NCI-H524 (cell line): Measurements from ENCODE around the gene FLNB.
A peak's percentile ranks its signal among the peaks of the same experiment; 100 is the strongest.

ENCODE experiments used
- DNase-seq, 2 experiments: peaks; one replicate each; lab custom pipeline; 2025; lab: John Stamatoyannopoulos, UW

Gene FLNB, protein sequence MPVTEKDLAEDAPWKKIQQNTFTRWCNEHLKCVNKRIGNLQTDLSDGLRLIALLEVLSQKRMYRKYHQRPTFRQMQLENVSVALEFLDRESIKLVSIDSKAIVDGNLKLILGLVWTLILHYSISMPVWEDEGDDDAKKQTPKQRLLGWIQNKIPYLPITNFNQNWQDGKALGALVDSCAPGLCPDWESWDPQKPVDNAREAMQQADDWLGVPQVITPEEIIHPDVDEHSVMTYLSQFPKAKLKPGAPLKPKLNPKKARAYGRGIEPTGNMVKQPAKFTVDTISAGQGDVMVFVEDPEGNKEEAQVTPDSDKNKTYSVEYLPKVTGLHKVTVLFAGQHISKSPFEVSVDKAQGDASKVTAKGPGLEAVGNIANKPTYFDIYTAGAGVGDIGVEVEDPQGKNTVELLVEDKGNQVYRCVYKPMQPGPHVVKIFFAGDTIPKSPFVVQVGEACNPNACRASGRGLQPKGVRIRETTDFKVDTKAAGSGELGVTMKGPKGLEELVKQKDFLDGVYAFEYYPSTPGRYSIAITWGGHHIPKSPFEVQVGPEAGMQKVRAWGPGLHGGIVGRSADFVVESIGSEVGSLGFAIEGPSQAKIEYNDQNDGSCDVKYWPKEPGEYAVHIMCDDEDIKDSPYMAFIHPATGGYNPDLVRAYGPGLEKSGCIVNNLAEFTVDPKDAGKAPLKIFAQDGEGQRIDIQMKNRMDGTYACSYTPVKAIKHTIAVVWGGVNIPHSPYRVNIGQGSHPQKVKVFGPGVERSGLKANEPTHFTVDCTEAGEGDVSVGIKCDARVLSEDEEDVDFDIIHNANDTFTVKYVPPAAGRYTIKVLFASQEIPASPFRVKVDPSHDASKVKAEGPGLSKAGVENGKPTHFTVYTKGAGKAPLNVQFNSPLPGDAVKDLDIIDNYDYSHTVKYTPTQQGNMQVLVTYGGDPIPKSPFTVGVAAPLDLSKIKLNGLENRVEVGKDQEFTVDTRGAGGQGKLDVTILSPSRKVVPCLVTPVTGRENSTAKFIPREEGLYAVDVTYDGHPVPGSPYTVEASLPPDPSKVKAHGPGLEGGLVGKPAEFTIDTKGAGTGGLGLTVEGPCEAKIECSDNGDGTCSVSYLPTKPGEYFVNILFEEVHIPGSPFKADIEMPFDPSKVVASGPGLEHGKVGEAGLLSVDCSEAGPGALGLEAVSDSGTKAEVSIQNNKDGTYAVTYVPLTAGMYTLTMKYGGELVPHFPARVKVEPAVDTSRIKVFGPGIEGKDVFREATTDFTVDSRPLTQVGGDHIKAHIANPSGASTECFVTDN (N-terminal part only)

DNA sequence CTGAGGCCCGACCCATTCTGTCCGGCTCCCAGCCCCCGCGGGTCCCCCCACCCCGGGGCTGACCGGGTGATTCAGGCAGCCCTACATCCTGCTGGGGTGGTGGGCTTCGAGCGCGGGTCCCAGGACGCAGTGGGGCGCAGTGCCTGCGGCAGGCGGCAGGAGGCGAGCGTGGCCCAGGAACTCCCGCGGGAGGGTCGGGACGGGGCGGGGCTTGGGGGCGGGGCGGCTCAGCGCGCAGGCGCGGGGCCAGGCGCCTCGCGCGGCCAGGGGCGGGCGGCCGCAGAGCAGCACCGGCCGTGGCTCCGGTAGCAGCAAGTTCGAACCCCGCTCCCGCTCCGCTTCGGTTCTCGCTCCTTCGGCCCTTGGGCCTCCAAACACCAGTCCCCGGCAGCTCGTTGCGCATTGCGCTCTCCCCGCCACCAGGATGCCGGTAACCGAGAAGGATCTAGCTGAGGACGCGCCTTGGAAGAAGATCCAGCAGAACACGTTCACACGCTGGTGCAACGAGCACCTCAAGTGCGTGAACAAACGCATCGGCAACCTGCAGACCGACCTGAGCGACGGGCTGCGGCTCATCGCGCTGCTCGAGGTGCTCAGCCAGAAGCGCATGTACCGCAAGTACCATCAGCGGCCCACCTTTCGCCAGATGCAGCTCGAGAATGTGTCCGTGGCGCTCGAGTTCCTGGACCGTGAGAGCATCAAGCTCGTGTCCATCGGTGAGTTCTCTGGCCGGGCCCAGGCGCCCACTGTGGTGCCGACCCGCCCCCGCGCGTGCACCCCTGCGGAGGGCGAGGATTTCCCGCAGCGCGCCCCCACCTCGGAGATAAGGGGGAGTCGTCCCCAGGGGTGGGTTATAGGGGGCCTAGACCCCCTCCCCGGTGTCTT, at the start of gene FLNB:
FLNB (plus strand) TSS at position 282 of the 885 bp plus-strand sequence; CDS start at position 425, 143 bp downstream.
- DNase-seq: peak; percentile 10 to 70

DNA sequence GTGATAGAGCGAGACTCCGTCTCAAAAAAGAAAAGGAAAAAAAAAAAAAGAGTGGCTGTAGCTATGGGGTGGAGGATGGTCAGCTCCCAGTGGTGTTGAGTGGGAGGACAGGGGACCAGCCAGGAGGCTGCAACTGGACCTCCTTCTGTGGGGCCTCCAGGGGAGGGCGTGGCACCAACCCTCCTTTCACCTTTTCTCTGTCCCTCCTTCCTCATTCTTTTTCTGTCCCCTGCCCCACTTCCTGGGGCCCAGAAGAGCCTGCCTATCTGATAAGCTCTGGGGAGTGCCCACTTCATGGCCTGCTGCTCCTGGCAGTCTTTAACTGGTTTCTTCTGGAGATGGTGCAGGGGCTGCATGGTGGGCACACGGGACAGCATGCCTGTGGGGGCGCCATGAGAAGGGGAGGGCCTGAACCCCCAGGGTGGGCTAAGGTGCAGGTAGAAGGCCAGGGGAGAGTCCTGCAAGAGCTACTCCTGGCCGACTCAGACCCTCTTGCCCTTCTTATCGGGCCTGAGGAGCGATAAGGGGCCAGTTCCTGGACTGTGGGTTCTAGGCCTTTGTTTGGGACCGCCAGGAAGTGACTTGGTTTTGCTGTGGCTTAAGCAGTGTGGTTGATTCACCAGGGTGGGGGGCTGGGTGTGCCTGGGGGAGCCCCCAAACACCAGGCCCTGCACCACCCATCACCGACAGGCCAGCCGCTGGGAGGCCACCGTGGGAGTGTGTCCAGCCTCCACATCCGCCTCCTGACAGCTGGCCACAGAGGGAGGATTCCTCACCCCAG, 49.4 kb upstream of the FLNB start:
- no peak for DNase-seq

DNA sequence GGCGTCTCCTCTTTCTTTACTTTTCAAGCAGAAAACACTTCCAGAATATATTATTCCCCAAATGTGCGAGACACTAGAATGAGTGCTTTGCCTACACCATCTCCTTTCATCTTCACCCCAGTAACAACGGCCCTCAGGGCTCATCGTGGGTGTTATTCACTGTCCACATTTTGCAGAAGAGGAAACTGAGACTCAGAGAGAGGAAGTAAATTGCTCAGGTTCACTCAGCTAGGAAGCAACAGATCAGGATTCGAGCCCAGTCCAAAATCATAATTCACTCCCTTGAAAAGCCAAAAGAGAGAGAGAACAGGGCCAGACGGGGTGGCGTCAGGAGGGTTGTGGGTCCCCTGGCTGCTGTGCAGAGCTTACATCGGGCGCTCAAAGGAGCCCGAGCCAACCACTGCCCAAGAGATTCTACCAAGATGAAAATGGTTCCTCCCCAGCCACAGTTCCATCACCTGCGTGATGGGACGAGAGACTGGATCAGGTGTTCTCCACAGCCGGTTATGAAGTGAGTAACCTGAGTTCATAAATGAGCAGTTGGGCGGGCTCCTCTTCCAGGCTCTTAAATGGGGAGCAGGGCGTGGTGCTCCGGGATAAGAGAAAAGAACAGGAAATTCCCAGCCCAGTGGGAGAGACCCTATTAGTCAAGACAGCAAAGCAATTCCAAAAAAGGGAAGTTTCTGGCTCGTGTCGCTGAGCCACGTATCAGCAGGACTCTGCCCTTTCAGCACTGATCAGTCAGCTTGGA, 48.6 kb upstream of the FLNB start:
- no peak for DNase-seq

DNA sequence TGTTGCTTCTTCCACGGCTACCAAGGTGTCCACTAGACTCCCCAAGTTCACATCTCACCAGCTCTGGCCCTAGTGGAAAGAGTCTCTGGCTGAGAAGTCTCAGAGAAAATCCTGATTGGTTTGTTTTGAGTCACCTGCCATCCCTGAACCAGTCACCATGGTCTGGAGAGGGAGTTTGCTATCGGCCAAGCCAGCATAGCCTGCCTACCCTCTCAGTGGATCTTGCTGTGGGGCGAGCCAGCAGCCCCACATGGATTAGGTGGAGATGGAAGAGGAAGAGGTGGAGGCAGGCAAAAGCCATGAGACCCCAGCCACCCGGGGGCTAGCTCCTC, 48.1 kb upstream of the FLNB start:
- no peak for DNase-seq

DNA sequence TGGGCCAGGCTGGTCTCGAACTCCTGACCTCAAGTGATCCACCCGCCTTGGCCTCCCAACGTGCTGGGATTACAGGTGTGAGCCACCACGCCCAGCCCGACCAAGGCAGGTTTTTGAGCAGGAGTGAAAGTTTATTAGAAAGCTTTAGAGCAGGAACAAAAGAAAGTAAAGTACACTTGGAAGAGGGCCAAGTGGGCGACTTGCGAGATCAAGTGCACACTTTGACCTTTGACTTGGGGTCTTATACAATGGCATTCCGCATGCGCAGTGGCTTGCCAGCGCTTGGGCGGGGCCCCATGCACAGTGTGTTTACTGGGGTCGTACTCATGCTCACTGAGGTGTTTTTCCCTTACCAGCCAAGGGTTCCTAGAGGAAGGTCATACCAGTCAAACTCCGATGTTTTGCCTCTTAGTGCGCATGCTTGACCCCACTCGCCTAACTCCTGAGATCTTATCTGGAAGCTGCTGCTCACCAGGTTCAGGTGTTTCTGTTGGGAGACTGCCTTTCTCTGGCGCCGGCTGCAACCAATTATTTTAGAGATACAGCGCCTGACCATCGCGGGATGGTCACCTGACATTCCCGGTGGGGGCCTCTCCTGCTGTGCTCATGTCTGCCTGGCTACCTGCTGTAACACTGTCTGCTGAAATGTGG, 46.9 kb upstream of the FLNB start:
- no peak for DNase-seq

DNA sequence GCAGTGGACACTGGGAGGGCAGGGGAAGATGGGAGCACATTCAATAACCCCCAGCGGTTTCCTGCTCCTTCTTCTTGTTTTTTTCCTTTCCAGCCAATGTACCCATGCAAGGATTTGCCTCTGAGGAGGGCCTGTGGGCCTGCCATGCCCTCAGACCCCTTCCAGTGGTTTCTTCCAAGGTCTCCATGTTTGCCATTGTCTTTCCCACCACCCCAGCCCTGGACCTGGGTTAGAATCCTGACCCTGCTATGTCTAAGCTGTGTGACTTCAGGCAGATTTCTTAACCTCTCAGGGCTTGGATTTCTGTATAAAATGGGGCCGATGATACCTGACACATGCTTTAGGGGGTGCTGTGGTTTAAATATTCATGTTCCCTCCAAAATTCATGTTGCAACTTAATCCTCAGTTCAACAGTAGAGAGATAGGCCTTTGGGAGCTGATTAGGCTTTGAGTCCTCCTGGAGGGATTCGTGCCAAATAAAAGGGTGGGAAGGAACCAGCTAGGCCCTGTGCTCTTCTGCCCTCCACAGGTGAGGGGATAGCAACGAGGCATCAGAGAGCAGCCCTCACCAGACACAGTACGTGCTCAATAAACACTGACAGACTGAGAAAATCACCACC, 46.3 kb upstream of the FLNB start:
- peak in 1 of 2 experiments; percentile 42 for DNase-seq

DNA sequence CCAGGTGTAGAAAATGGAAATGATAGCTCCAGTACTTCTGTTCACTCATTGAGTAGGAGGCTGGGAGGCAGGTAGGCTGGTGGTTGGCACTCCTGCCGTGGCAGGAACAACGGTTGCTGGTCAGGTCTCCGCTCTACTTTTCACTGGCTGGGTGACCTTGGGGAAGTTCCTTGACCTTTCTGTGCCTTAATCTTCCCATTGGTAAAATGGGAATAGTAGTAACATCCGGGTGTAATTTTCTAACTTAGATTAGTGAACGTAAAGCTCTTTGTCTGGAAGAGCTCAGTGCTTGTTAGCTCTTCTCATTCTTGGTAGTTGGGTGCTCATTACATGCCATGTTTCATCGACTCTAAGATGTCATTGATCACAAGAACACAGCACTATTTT, 45.8 kb upstream of the FLNB start:
- no peak for DNase-seq

DNA sequence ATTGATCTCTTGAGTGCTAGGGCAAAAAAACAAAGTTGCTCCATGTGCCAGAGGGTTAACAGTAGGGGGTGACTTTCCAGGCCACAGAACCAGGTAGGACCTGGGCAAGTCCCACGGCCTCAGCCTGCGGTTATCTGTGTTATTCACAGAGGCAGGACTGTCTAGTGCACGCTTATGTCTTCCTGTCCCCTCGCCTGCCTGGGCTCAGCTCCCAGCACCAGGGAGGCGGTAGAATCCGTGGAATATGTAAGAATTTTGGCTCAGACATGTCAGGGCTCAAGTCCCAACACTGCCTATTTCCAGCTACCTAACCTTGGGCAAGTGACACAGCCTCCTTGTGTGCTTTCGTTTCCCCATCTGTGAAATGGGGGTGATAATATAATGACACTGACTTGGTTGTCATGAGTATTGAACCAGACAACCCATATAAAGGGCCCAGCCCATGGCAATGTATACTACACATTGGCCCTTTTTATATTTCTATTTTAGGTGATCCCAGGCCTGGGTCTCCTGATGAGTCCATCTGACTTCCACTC, 44.3 kb upstream of the FLNB start:
- no peak for DNase-seq

DNA sequence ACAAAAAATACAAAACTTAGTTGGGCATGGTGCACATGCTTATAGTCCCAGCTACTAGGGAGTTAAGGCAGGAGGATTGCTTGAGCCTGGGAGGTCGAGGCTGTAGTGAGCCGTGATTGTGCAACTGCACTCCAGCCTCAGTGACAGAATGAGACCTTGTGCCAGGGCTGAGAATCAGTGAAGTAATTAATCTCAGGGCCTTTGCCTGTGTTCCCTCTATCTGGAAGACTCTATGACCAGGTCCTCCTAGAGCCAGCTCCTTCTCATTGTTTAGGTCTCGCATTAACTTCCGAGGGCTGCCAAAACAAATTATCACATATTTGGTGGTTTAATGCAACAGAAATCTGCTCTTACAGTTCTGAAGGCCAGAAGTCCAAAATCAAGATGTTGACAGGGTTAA, 41.4 kb upstream of the FLNB start:
- no peak for DNase-seq

DNA sequence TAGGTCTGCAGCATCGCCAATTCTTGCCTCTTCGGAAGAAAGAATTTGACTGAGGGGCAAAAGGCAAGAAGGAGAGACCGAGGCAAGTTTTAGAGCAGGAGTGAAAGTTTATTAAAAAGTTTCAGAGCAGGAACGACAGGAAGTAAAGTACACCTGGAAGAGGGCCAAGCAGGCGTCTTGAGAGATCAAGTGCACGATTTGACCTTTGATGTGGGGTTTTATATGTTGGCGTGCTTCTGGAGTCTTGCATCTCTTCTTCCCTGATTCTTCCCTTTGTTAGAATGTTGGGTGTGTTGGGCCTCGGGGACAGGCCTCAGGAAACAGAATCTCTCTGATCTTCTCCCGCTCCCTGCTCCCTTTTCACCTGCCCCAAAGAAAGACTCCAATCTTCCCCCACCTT, 40.6 kb upstream of the FLNB start:
- no peak for DNase-seq

DNA sequence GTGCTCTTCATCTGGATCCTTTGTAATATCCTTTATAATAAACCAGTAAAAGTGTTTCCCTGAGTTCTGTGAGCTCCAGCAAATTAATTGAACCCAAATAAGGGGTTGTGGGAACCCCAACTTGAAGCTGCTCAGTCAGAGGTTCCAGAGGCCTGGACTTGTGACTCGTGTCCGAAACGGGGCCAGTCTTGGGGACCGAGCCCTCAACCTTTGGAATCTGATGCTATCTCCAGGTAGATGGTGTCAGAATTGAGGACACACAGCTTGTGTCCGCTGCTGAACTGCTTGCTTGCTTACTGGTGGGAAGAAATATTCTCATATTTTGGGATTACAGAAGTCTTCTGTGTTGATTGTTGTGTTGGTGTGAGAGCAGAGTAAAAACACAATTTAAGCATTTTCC, 39.7 kb upstream of the FLNB start:
- DNase-seq: no peak

DNA sequence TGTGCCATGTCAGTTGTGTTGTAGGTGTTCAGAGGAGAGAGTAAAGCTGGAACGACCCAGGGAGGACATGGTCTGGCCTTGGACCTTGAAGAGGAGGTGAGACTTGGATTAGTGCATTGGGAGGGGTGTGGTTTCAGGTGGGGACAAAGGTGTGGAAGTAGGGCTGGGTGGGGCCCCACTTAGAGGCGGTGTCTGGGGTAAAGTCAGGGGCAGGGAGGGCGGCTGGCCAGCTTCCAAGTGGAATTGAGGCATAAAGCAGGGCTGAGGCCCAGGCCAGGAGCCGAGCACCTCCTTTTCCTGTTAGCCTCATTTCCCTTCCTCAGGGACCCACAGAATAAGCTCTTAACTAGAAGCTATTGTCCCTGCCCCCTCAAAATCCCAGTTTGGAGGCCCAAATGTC, 36.2 kb upstream of the FLNB start:
- no peak for DNase-seq

DNA sequence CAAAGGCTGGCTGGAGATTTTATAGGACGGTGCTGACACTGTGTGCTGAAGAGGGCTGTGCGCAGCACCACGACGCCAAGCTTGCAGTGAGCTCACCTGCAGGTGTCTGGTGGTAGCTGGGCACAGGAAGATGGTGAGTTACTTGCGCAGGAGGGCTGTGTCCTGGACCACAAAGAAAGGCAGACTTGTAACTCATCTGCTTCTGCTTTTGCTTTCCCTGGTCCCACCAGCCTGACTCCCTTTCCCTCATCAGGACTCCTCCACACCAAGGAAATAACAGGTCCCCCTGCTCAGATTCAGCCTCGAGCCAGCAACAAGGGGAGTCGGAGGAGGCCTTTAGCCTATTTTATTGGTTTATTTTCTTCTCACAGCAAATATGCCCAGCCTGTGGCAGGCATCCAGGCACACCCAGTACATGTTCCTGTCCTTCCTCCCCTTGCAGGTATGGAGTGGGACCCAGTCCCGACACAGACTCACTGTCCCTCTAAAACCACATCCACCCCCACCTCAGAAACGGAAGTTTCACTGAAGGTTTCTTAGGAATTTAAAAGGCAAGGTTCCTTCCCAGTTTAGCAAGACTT, 35.6 kb upstream of the FLNB start:
- no peak for DNase-seq

DNA sequence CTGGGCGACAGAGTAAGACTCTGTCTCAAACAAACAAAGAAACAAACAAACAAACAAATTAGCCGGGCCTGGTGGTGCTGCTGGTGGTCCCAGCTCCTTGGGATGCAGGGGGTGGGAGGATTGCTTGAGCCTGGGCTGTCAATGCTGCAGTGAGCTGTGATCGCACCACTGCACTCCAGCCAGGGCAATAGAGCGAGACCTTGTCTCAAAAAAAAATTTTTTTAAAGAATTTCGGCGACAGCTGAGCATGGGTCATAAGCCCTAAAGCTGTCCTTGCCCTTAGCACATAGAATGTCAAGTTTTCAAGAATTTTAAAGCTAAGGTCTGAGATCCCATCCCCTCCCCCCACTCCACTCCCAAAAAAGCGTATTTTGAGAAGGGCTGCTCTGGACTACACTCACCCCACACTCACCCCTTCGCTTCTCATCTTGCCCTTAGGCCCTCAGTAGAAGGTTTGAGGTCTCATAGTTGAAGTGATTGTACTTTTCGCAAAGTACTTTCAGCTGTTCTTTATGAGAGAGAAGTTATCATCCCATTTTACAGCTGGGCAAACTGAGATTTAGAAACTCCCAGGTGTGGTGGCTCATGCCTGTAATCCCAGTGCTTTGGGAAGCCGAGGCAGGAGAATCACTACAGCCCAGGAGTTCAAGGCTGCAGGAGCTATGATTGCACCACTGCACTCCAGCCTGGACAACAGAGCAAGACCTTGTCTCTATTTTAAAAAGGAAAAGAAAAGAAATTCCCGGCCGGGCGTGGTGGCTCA, 34.3 kb upstream of the FLNB start:
- DNase-seq: no peak

DNA sequence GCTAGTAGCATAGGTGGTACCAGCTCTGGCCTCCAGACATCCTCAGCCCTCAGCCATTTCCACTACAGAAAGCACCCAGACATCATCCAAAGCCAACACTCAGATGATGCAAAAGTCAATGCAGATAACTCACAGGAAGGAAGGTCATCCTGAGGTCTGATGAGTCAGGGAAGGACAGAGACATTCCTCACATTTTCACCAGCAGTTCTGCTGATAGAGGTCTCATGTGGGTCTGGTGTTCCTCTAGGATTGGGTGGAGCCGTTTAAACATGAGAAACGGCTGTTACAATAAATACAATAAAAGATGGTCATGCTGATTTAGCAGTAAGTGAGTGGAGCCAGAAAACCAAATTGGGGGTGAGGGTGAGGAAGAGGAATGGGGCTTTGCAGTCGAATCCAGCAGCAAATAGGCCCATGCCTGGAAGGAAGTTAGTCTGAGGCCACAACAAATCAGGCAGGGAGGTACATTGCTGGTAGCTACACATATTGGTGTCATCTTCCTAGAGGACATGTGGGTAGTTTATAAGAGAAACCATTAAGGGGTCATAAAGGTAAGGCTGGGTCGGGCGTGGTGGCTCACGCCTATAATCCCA, 33.3 kb upstream of the FLNB start:
- DNase-seq: no peak

DNA sequence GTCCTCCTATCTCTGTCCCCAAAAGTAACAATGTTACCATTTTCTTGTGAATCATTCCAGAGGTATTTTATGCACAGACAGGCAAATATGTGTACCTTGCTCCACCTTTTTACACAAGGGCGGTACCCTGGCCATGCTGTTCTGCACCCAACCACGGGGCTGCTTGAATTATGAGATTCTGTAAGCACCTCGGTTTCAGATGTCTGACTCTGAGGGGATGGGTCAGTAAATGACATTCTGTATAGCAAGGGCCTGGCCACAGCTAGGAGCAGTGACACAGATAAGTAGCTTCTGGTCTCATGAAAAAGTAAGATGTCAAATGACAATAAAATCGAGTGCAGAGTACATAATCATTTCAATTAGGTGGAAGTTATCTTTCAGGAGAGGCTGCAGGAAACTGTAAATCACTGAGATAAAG, 30.4 kb upstream of the FLNB start:
- DNase-seq: no peak

DNA sequence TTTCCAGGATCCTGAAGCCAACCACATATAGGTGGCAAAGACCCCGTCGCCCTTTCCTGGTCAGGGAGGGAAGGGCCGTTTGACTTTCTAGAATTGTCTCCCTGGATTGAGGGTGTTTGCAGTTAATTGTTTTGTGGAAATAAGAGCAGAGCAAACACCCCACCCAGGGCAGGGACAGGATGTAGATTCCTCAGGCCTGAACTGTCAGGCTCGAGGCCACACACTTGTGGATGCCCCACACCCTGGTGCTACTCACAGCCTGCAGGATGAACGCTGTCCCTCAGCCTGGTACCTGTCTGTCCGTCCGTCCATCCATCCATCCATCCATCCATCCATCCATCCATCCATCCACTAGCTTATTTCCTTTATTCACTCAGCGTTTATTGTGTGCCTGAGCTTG, 29.9 kb upstream of the FLNB start:
- no peak for DNase-seq
